Testis (tissue), 2 donors: ENCODE measurements around the gene PSMD1.

Experiments used
- POLR2A ChIP-seq: fragments of 450-650 bp; IDR thresholded peaks from one replicate; pipeline ENCODE4 v1.6.1; 2017; ENCODE audit warnings: antibody characterized with exemption, mild to moderate bottlenecking, moderate library complexity
- TF ChIP-seq, protein P1 (sequence below), 3 experiments: fragments of 450-650 bp in 2 of 3; fragments of 200-600 bp in 1 of 3; sonication (generic) in 1 of 3; IDR thresholded peaks; one replicate each; pipeline ENCODE4 v1.5.1; 2016 to 2019; ENCODE audit warnings: antibody characterized with exemption in 3 of 3, mild to moderate bottlenecking in 2 of 3, moderate library complexity in 1 of 3

DNA sequence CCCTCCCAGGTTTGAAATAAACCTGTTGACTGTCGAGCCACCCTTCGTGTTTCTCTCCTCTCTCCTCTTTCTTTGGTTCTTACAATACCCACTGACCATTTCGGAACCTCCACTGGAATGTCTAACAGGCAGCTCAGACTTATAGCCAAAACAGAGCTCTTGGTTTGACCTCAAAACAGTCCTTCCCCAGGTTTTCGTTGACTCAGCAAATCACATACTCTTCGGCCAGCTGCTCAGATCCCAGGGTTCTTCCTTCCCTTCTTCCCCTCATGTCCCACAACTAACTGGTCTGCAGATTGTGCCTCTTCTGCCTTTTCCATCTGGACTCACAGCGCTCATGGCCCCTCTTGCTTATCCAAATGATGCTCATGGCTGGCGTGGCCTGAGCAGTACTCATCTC, 146.4 kb downstream of the PSMD1 start:
- TF ChIP-seq, protein P1, sequence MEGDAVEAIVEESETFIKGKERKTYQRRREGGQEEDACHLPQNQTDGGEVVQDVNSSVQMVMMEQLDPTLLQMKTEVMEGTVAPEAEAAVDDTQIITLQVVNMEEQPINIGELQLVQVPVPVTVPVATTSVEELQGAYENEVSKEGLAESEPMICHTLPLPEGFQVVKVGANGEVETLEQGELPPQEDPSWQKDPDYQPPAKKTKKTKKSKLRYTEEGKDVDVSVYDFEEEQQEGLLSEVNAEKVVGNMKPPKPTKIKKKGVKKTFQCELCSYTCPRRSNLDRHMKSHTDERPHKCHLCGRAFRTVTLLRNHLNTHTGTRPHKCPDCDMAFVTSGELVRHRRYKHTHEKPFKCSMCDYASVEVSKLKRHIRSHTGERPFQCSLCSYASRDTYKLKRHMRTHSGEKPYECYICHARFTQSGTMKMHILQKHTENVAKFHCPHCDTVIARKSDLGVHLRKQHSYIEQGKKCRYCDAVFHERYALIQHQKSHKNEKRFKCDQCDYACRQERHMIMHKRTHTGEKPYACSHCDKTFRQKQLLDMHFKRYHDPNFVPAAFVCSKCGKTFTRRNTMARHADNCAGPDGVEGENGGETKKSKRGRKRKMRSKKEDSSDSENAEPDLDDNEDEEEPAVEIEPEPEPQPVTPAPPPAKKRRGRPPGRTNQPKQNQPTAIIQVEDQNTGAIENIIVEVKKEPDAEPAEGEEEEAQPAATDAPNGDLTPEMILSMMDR (IDR thresholded peaks at IDR 0.05), result no peak
- TF ChIP-seq POLR2A, result no peak
